Right renal cortex interstitium (tissue), 3 donors: ENCODE results near the gene SLC35F2. TPM values are rescaled to one million over a fixed set of nuclear protein-coding genes. Genes with fewer than 3 reads are reported as not detected.
"Not testable (repeated sequence)": the region's sequence is repeated elsewhere in the genome, so short reads cannot be mapped to it uniquely, and the experiment has no call there.

Source experiments
- DNase-seq, 3 donors: peaks; one replicate each; pipeline ENCODE4 v3.0.0-alpha.2; 2013; ENCODE audit warnings: low read depth in 3 of 3, low spot score in 2 of 3
- polyA plus RNA-seq, 3 donors: library from polyadenylated mRNA; unstranded; fragments of 120-200 nt; gene quantifications; one replicate each; pipeline ENCODE4 v1.2.1, GENCODE V29; 2013; ENCODE audit not compliant: insufficient read length in 3 of 3

SLC35F2 gene
- 10 to 100 TPM; 16.1 to 19.2 (median 19.0) TPM for polyA plus RNA-seq

DNA sequence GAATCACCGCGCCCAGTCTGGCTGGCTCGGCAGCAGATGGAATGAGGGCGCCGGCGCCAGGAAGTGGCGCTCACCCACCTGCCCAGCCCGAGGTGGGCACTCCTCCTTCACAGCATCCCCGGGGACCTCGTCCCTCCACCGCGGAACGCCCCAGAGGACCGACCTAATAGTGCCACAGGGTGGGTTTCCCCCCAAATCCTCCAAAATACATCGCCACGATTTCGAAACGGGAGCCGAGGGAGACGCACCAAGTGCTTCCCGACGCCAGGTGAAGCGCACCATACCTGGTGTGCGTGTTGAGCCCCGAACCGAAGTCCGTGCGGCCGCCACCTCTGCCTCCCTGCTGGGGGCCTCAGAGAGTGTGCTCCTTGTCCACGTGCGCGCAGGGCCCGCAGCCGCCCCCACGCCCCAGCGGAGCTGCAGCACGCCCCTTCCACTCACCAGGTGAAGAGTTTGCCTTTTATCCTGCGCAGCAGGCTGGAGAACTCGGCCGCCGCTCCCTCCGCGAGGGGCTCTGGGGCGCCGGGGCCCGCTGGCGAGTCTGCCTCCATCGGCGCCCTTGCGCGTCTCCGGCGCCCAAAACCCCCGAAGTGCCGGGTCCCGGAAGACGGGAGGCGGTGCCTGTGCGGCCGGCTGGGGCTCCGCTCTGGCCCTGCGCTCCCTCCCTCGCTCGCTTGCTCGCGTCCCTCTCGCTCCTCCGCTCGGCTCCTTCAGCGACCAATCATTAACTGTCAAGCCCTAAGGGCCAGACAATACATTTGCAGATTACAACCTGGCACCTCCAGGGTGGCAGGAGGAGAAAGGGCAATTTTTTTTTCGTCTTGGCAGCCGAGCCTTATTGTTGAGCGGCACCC, at the start of gene SLC35F2:
Gene SLC35F2, minus strand, starts transcription at position 571 of the 854 bp plus-strand sequence. Its CDS starts 20 bp downstream, at position 551.
- DNase-seq, result peak; percentile 19 to 62 (median 52)

GRCh38 chr11:107908211-107908610, 49.6 kb upstream of the SLC35F2 start:
- DNase-seq, result no peak

DNA sequence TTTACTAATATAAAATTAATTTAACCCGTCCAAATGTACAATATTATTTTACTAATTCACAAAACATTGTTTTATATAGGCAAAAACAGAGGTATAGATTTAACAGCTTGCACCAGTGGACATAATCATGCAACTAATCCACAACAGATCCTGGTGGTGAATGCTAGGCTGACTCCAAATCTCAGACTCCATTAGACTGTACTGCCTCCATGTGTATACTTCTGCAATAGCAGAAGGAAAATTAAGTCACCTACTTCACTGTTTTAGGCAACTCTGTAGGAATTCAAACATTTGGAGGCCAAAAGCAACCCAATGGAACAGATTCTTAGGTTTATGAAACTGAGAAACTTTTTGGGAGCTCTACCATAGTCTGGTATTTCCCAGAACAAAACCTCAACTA, 39.7 kb upstream of the SLC35F2 start:
- no peak for DNase-seq

GRCh38 chr11:107882095-107882820, 23.7 kb upstream of the SLC35F2 start:
- no peak for DNase-seq

DNA sequence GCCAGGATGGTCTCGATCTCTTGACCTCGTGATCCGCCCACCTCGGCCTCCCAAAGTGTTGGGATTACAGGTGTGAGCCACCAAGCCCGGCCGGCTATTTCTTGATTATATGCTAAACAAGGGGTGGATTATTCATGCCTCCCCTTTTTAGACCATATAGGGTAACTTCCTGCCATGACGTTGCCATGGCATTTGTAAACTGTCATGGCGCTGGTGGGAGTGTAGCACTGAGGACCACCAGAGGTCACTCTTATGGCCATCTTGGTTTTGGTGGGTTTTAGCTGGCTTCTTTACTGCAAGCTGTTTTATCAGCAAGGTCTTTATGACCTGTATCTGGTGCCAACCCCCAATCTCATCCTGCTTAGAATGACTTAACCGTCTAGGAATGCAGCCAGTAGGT, 22.9 kb upstream of the SLC35F2 start:
- DNase-seq, result not testable (repeated sequence)

- no peak for DNase-seq
These were observed 17.6 kb upstream of the SLC35F2 start for GRCh38 chr11:107876141-107876540.

GRCh38 chr11:107864591-107864990, 6.0 kb upstream of the SLC35F2 start:
- no peak for DNase-seq

DNA sequence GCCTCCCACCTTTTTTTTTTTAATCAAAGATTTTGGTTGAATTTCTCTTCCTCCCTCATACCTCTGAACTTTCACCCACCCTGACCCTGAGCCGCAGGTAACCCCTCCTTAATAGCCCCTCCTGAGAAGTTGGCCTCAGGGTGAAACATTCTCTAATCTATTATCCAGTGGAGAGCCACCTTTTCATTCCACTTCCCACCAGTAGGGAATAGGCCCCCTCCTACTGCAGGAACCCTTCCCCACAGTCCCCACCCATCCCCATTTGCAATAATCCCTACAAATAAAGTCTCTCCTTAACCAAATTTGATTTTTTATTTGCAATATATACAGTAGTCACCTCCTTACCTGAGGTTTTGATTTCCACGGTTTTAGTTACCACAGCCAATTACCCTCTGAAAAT, 2.1 kb upstream of the SLC35F2 start:
- DNase-seq, result no peak

DNA sequence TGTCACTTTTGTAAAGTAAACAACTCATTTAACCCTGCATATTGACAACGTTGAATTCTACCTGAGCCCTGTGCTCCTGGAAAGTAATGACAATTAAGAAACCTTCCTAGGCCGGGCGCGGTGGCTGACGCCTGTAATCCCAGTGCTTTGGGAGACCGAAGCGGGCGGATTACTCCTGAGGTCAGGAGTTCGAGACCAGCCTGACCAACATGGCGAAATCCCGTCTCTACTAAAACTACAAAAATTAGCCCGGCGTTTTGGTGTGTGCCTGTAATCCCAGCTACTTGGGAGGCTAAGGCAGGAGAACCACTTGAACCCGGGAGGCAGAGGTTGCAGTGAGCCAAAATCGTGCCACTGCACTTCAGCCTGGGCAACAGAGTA, 1.6 kb upstream of the SLC35F2 start:
- DNase-seq, result not testable (repeated sequence)

DNA sequence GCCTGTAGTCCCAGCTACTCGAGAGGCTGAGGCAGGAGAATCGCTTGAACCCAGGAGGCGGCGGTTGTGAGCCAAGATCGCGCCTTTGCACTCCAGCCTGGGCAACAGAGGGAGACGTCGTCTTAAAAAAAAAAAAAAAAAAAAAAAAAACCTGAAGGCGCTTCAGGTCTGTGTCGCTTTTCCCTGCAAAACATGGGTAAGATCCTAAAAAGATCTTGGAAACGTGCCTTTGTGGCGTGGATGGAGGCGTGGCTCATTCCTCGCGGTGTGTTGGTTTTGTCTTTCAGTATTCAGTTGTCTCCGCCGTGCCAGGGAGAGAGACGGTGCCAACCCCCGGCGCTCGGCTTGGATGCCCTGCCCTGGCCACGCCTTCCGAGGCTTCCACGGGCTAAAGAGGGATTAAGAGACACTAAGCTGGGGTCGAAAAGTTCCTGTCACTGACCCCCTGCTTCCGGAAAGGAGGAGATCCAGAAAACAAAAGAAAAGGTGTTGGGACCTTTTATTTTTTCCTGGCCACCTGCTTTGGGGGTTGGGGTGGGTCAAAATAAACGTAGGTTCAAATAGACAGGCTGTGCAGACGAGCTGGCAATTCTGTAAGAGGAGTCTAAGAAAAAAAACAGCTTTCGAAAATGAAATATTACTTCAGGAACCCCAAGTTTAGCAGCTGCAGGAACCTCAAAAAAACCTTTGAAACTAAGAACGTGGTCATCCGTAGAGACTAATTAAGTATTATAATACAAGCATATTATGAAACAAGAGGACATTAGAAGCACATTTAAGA, 1.1 kb upstream of the SLC35F2 start:
- DNase-seq, result no peak

DNA sequence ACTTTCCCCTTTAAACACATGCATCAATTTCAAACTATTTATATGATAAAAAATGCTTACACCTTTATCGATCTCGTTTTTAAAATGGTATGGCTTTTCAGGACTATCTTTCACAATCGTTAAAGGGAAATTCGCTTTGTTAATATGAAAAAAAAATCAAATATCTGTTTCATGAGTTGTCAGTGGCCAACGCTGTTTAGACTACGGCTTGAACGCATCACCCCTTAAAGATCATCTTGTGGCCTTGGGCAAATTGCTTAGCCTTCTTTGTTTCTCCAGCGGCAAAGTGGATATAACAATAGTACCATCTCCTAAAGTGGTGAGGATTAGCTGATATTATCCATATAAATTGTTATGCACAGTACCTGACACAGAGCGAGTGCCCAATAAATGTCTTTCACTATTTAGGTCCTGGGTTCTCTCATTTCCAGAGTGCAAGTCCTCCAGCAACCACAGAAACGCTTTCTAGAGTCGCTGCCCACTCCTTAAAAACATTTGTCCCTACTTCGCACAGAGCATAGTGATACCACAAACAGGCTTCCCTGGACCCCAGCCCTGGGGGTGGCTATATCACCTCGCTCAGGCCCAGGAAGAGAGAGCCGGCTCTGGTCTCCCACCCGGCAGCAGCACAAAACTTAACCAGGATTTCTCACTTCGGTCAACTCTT, 904 bp downstream of the SLC35F2 start:
- no peak for DNase-seq

GRCh38 chr11:107856981-107857517, 1.5 kb downstream of the SLC35F2 start:
- DNase-seq, result no peak

DNA sequence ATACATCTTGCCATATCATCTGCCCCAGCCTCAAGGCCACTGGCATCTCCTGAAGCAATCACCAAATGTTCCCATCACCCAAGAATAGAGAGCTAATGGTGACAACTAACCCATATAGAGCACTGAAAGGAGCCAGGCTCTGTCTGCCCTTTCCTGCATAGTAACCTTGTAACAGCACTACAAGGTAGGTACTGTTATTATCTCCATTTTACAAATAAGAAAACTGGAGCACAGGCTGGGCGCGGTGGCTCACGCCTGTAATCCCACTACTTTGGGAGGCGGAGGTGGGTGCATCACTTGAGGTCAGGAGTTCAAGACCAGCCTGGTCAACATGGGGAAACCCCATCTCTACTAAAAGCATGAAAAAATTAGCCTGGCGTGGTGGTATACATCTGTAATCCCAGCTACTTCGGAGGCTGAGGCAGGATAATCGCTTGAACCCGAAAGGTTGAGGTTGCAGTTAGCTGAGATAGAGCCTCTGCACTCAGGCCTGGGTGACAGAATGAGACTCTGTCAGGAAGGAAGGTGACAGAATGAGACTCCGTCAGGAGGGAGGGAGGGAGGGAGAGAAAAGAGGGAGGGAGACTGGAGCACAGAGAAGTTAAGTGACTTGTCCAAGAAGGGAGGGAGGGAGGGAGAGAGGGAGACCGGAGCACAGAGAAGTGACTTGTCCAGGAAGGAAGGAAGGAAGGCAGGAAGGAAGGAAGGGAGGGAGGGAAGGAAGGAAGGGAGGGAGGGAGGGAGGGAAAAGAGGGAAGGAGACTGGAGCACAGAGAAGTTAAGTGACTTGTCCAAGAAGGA, 2.2 kb downstream of the SLC35F2 start:
- no peak for DNase-seq

- DNase-seq, result no peak
These were observed 5.5 kb downstream of the SLC35F2 start for GRCh38 chr11:107853070-107853469.

DNA sequence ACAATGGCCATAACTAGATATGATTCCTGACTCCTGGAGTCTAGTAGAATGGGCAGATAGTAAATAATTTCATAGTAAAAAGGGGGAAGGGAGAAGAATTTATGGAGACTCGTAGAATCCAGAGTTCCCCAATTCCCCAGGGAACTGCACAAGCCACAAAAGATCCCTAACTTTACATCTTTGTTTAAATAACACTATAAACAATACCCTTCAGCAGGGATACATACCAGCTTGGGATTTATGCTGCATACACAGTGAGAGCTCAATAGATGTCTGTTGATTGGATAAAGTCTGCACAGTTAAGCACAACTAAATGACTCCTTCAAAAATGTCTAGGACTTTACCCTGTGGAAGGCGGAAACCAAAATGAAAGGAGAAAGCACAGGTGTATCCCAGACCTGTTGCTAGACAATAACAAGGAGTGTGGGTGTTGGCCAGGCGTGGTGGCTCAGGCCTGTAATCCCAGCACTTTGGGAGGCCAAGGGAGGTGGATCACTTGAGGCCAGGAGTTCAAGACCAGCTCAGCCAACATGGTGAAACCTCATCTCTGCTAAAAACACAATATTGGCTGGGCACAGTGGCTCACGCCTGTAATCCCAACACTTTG, 6.8 kb downstream of the SLC35F2 start:
- no peak for DNase-seq

- no peak for DNase-seq
These were observed 8.8 kb downstream of the SLC35F2 start for GRCh38 chr11:107849790-107850189.

DNA sequence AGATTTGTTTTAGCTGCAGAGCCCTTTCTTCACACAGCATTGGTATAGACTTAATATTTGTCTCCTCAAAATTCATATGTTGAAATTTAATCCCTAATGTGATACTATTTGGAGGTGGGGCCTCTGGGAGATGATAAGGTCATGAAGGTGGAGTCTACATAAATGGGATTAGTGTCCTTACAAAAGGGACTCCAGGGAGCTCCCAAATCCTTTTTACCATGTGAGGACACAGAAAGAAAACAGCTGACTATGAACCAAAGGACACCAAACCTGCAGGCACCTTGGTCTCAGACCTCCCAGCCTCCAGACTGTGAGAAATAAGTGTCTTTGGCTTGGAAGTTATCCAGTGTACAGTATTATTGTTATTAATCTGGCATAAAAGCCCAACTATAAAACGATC, 10.2 kb downstream of the SLC35F2 start:
- DNase-seq, result no peak

DNA sequence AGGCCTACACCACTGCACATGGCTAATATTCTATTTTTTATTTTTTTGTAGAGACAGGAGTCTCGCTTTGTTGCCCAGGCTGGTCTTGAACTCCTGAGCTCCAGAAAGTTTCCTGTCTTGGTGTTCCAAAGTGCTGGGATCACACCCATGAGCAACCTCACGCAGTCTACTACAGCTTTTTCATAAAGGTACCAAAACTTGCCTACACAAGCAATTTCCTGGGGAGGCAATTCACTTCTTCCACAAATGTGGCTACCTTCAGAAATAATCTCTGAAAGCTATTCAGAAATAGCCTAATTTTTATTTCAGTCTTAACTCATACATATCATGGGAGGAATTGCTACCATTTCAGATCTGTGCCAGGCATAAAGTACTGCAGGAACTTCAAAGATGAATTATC, 11.4 kb downstream of the SLC35F2 start:
- DNase-seq, result no peak

GRCh38 chr11:107844041-107844440, 14.5 kb downstream of the SLC35F2 start:
- DNase-seq, result no peak
